ENCODE data around the gene RNH1.

DNA sequence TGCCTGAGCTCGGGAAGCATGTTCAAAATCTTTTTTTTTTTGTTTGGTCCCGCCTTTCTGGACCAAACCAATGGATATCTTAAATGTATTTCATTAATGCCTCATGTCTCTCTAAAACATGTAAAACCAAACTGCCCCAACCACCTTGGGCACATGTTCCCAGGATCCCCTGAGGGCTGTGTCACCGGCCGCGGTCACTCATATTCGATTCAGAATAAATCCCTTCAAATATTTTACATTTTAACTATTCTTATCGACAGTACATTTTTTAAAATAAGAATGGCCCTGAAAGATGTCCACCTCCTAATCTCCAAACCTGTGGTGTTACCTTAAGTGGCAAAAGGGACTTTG is 2.1 kb downstream of the RNH1 start:
- TF ChIP-seq, protein P1, sequence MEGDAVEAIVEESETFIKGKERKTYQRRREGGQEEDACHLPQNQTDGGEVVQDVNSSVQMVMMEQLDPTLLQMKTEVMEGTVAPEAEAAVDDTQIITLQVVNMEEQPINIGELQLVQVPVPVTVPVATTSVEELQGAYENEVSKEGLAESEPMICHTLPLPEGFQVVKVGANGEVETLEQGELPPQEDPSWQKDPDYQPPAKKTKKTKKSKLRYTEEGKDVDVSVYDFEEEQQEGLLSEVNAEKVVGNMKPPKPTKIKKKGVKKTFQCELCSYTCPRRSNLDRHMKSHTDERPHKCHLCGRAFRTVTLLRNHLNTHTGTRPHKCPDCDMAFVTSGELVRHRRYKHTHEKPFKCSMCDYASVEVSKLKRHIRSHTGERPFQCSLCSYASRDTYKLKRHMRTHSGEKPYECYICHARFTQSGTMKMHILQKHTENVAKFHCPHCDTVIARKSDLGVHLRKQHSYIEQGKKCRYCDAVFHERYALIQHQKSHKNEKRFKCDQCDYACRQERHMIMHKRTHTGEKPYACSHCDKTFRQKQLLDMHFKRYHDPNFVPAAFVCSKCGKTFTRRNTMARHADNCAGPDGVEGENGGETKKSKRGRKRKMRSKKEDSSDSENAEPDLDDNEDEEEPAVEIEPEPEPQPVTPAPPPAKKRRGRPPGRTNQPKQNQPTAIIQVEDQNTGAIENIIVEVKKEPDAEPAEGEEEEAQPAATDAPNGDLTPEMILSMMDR (conservative IDR thresholded peaks at IDR 0.05 in 1 of 2, IDR thresholded peaks at IDR 0.05 in 1 of 2; ENCODE audit: low read depth in 1 of 2, low read length in 2 of 2), result no peak
- TF ChIP-seq EZH2 (IDR thresholded peaks at IDR 0.05; ENCODE audit: low read length, missing control alignments), result no peak
